IMR-90 (cell line): ENCODE data around the gene TMEM54. TPM values are rescaled to one million over a fixed set of nuclear protein-coding genes. Genes with fewer than 3 reads are reported as not detected.

ENCODE experiments used
- ATAC-seq: fragments of 200-7000 bp; cut with Tn5 transposase; 2 replicates; pipeline ENCODE4 v1.9.1; 2020; ENCODE audit warnings: low read depth, mild to moderate bottlenecking, moderate library complexity
- BruUV-seq: library from RNA; stranded (reverse); fragments of 400-500 nt; replicated peaks from 2 replicates; lab custom pipeline; 2021; lab: Mats Ljungman, UMichigan
- CTCF ChIA-PET: fragments of 300-600 bp; formaldehyde crosslinking; extraction: SDS; loops from one replicate; lab custom pipeline; 2021; ENCODE audit warnings: antibody characterized with exemption; lab: Yijun Ruan, JAX
- POLR2A ChIA-PET: fragments of 300-600 bp; sonication (Branson Sonifier 250); formaldehyde crosslinking; loops from one replicate; lab custom pipeline; 2022; ENCODE audit warnings: antibody characterized with exemption; ENCODE audit not compliant: unreplicated experiment; lab: Charles Lee
- DNase-seq: peaks from one replicate; pipeline ENCODE4 v3.0.0; 2013
- H2AFZ ChIP-seq: replicated peaks from 2 replicates; pipeline ENCODE3; 2013; ENCODE audit warnings: low read length, mild to moderate bottlenecking; ENCODE audit not compliant: poor library complexity
- H2AK5ac ChIP-seq: 2 replicates; pipeline ENCODE4 v1.6.1; 2013; ENCODE audit warnings: low read depth, low read length, inconsistent platforms
- H2AK9ac ChIP-seq: replicated peaks from 2 replicates; pipeline ENCODE3; 2013; ENCODE audit warnings: mild to moderate bottlenecking, low read depth, low read length, moderate library complexity; ENCODE audit not compliant: poor library complexity
- H2BK120ac ChIP-seq: 2 replicates; pipeline ENCODE4 v1.6.1; 2013; ENCODE audit warnings: low read depth, low read length, inconsistent platforms
- H2BK15ac ChIP-seq: 3 replicates; pipeline ENCODE4 v1.6.1; 2013; ENCODE audit warnings: low read depth, low read length, inconsistent platforms
- H2BK20ac ChIP-seq: 2 replicates; pipeline ENCODE4 v1.6.1; 2013; ENCODE audit warnings: low read depth, mild to moderate bottlenecking, inconsistent platforms, low read length, moderate library complexity
- H2BK5ac ChIP-seq: 2 replicates; pipeline ENCODE4 v1.6.1; 2013; ENCODE audit warnings: mild to moderate bottlenecking, low read depth, low read length, inconsistent platforms; ENCODE audit not compliant: poor library complexity, severe bottlenecking
- H3K14ac ChIP-seq: replicated peaks from 2 replicates; pipeline ENCODE4 v1.6.1; 2013; ENCODE audit warnings: low read depth, low read length, inconsistent platforms
- H3K18ac ChIP-seq: 2 replicates; pipeline ENCODE4 v1.6.1; 2013; ENCODE audit warnings: low read depth, low read length, control low read depth
- H3K23ac ChIP-seq: 2 replicates; pipeline ENCODE4 v1.6.1; 2013; ENCODE audit warnings: low read depth, low read length, inconsistent platforms
- H3K27ac ChIP-seq: 2 replicates; pipeline ENCODE4 v1.5.1; 2013; ENCODE audit warnings: mild to moderate bottlenecking, control low read depth, low read length; ENCODE audit not compliant: insufficient read depth
- H3K27me3 ChIP-seq: 2 replicates; pipeline ENCODE4 v1.6.1; 2013; ENCODE audit warnings: low read length; ENCODE audit not compliant: control insufficient read depth, insufficient read depth
- H3K36me3 ChIP-seq: 2 replicates; pipeline ENCODE4 v1.6.1; 2013; ENCODE audit warnings: low read length, mixed read lengths; ENCODE audit not compliant: control insufficient read depth, insufficient read depth
- H3K4ac ChIP-seq: 2 replicates; pipeline ENCODE4 v1.6.1; 2013; ENCODE audit warnings: low read depth, low read length, inconsistent platforms
- H3K4me1 ChIP-seq: 2 replicates; pipeline ENCODE4 v1.6.1; 2013; ENCODE audit warnings: low read length, mixed read lengths; ENCODE audit not compliant: control insufficient read depth, insufficient read depth
- H3K4me2 ChIP-seq: 2 replicates; pipeline ENCODE4 v1.6.1; 2013; ENCODE audit warnings: low read depth, mild to moderate bottlenecking, control low read depth, low read length, moderate library complexity
- H3K4me3 ChIP-seq: 2 replicates; pipeline ENCODE4 v1.5.1; 2013; ENCODE audit warnings: low read depth, mild to moderate bottlenecking, control low read depth, low read length, moderate library complexity; ENCODE audit not compliant: insufficient read depth
- H3K56ac ChIP-seq: 2 replicates; pipeline ENCODE4 v1.6.1; 2013; ENCODE audit warnings: low read length, inconsistent platforms; ENCODE audit not compliant: insufficient read depth; ENCODE audit errors: extremely low read depth
- H3K79me1 ChIP-seq, 2 experiments: 2 replicates each; pipeline ENCODE4 v1.6.1; 2013; ENCODE audit warnings: low read length in 2 of 2, inconsistent platforms in 1 of 2, low read depth in 1 of 2
- H3K9ac ChIP-seq: 2 replicates; pipeline ENCODE4 v1.6.1; 2013; ENCODE audit warnings: low read depth, low read length, control low read depth
- H3K9me1 ChIP-seq: 2 replicates; pipeline ENCODE4 v1.6.1; 2013; ENCODE audit warnings: low read length, inconsistent platforms; ENCODE audit not compliant: insufficient read depth
- H3K9me3 ChIP-seq: 2 replicates; pipeline ENCODE4 v1.6.1; 2013; ENCODE audit warnings: low read length; ENCODE audit not compliant: control insufficient read depth, insufficient read depth
- H4K20me1 ChIP-seq: 2 replicates; pipeline ENCODE4 v1.6.1; 2013; ENCODE audit warnings: low read length, inconsistent platforms; ENCODE audit not compliant: insufficient read depth
- H4K5ac ChIP-seq: 2 replicates; pipeline ENCODE4 v1.6.1; 2013; ENCODE audit warnings: mild to moderate bottlenecking, low read depth, low read length, control low read depth
- H4K8ac ChIP-seq, 2 experiments: 2 replicates each; pipeline ENCODE4 v1.6.1; 2013; ENCODE audit warnings: low read depth in 2 of 2, low read length in 2 of 2, control low read depth in 1 of 2, inconsistent platforms in 1 of 2
- H4K91ac ChIP-seq: 2 replicates; pipeline ENCODE4 v1.6.1; 2013; ENCODE audit warnings: low read depth, low read length, inconsistent platforms; ENCODE audit not compliant: insufficient read depth
- BHLHE40 ChIP-seq: fragments of 150-350 bp; IDR thresholded peaks from 2 replicates; pipeline ENCODE4 v1.6.1; 2016; ENCODE audit warnings: mild to moderate bottlenecking, low read depth, low read length
- CEBPB ChIP-seq: IDR thresholded peaks from 2 replicates; pipeline ENCODE4 v1.6.1; 2012; ENCODE audit warnings: low read depth, low read length, improper control_type of control experiment
- FOS ChIP-seq: fragments of 150-350 bp; IDR thresholded peaks from 2 replicates; pipeline ENCODE4 v1.6.1; 2016; ENCODE audit warnings: low read depth, low read length
- MAFK ChIP-seq: IDR thresholded peaks from 2 replicates; pipeline ENCODE4 v1.6.1; 2012; ENCODE audit warnings: low read depth, low read length, improper control_type of control experiment
- MXI1 ChIP-seq: IDR thresholded peaks from 2 replicates; pipeline ENCODE4 v1.6.1; 2012; ENCODE audit warnings: low read depth, mild to moderate bottlenecking, low read length, moderate library complexity, borderline replicate concordance
- NFE2L2 ChIP-seq: fragments of 150-350 bp; IDR thresholded peaks from 2 replicates; pipeline ENCODE4 v1.6.1; 2016; ENCODE audit warnings: low read depth, mild to moderate bottlenecking, low read length
- RCOR1 ChIP-seq: IDR thresholded peaks from 2 replicates; pipeline ENCODE4 v1.6.1; 2012; ENCODE audit warnings: mild to moderate bottlenecking, low read length, improper control_type of control experiment; ENCODE audit not compliant: insufficient replicate concordance
- USF2 ChIP-seq: fragments of 150-350 bp; IDR thresholded peaks from 2 replicates; pipeline ENCODE4 v1.6.1; 2017; ENCODE audit warnings: mild to moderate bottlenecking, antibody characterized with exemption, low read length, low read depth
- WGBS, 2 experiments: methylation state at CpG; one replicate each; pipeline versions ENCODE4 v1.1.5 to v1.1.7; 2013; ENCODE audit warnings: missing lambda C conversion rate in 2 of 2; ENCODE audit not compliant: insufficient read length in 1 of 2; ENCODE audit errors: extremely low coverage in 2 of 2; 5-methylcytosine and 5-hydroxymethylcytosine counted together
- dilution Hi-C: fragments of 300-500 bp; cut with HindIII; formaldehyde crosslinking; loops from one replicate; pipeline ENCODE4 v1.14.3; 2018; ENCODE audit warnings: low sequenced_read_pairs; ENCODE audit not compliant: unreplicated experiment
- in situ Hi-C: fragments of 300-500 bp; cut with MboI; formaldehyde crosslinking; loops from 3 replicates; pipeline ENCODE4 v1.14.3; 2019; ENCODE audit warnings: low sequenced_read_pairs, inconsistent platforms, mixed read lengths
- intact Hi-C: fragments of 100-400 bp; cut with micrococcal nuclease; formaldehyde crosslinking; loops from 2 replicates; pipeline ENCODE4 v1.10.0; 2022
- polyA plus RNA-seq, 3 experiments: library from polyadenylated mRNA; depleted of rRNA; stranded (reverse); fragments of >200 nt; gene quantifications; 2 replicates each; pipeline ENCODE4 v1.2.3, GENCODE V29; 2012; ENCODE audit warnings: low replicate concordance in 1 of 3
- total RNA-seq: library from RNA; depleted of rRNA; stranded (reverse); fragments of >200 nt; gene quantifications from 2 replicates; pipeline ENCODE4 v1.2.3, GENCODE V29; 2012

The TMEM54 gene
- total and polyA plus RNA-seq, 2 of the 4 experiments (the other 2 are of a cell fraction), result 25.5 to 75.2 TPM

DNA sequence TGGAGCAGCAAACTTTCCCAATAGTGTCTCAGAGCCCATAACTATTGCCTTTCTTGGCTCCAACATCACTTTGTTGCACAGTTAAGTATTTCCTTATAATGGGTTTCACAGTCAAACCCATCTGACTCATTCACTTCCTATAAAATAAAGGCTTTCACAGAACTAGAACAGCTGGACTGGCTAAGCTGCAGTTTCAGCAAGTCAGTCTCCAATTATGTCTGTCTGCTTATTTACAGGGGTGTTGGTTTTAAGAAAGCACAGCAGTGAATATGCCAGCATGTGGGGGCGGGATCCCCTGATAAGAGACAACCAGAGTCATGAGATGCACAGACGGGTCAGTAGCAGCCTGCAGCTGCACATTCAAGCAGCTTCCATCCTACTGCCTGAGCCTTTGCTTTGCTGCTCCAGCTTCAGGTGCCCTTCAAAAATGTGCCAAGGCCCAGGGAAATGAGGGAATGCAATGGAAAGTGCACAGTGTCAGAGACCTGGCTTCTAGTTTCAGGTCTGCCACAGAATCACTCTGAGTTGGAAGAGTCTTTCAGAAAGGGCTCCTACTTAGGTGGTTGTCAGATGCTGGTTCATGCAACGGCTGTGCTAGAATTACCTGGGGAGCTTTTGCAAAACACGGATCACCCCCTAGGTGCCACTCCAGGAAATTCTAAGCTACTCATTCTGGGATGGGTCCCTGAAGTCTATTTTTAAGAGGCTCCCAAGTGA, 38.6 kb upstream of the TMEM54 start:
- peak; percentile 96 for DNase-seq
- no peak overlapping the region for H3K14ac ChIP-seq
- peak; percentile 94 for ATAC-seq
- H3K27ac ChIP-seq, result no peak overlapping the region
- peaks cover 3 to 5% of the 10 kb centered on the region in 2 experiments; a peak in 1 of 4 replicates for H3K79me1 ChIP-seq
- H3K18ac ChIP-seq, result no peak overlapping the region
- H2AK5ac ChIP-seq, result no peak overlapping the region
- no CpG with 5 or more reads among the region's 4 CpGs for WGBS, 2 experiments
- no peak overlapping the region for H2AFZ ChIP-seq
- H2BK20ac ChIP-seq, result no peak overlapping the region
- no peak overlapping the region for H2AK9ac ChIP-seq
- peaks cover 10% of the 10 kb centered on the region for H3K4me1 ChIP-seq
- H2BK120ac ChIP-seq, result no peak overlapping the region
- no peak overlapping the region for H2BK15ac ChIP-seq
- H3K4me2 ChIP-seq, result peak overlapping the region; percentile 13; the same call in 1 of the 2 replicates
- no peak overlapping the region for H2BK5ac ChIP-seq
- in situ Hi-C loops (loop anchor here (10.0 kb wide), 1 partner anchor 115 kb away; no protein-coding TSS in a partner anchor), dilution Hi-C loops (no loop called here), intact Hi-C loops (no loop called here)
- H3K9me1 ChIP-seq, result peaks cover 3% of the 10 kb centered on the region; the same call in 1 of the 2 replicates
- H3K4me3 ChIP-seq, result no peak overlapping the region
- peak overlapping the region in 1 of 2 experiments; percentile 11; a peak in 1 of 4 replicates for H4K8ac ChIP-seq
- no peak overlapping the region for H3K56ac ChIP-seq
- TF ChIP-seq FOS (peak; percentile 67), NFE2L2 (0 out of 2 replicates have a peak, but pooled peaks have one; percentile 21), MXI1 (no peak), BHLHE40 (no peak), CEBPB (peak; percentile 68), USF2 (no peak), RCOR1 (peak; percentile 89), MAFK (peak; percentile 35; the same call in 1 of the 2 replicates)
- H3K4ac ChIP-seq, result no peak overlapping the region
- no peak overlapping the region; the same call in 1 of the 2 replicates for H3K23ac ChIP-seq
- H3K36me3 ChIP-seq, result peaks cover 22% of the 10 kb centered on the region
- CTCF ChIA-PET, result interaction anchor here (0.8 to 2.7 kb wide), 3 partner anchors 8 to 115 kb away, joined by 3 to 8 read pairs (median 3); no protein-coding TSS in a partner anchor
- no peak overlapping the region for H3K9ac ChIP-seq
- no peaks in the 10 kb centered on the region for H3K27me3 ChIP-seq
- peaks cover 7% of the 10 kb centered on the region; the same call in 1 of the 2 replicates for H4K20me1 ChIP-seq
- no TSS peak for BruUV-seq
- H3K9me3 ChIP-seq, result no peaks in the 10 kb centered on the region
- POLR2A ChIA-PET, result no interaction called here
- H4K91ac ChIP-seq, result no peak overlapping the region
- no peak overlapping the region for H4K5ac ChIP-seq
